HG03571 (cell line): Measurements from ENCODE around the gene IDUA.

Experiments
- ATAC-seq: cut with Tn5 transposase; IDR thresholded peaks from one replicate; pipeline ENCODE4 v1.9.1; 2021; ENCODE audit not compliant: unreplicated experiment

IDUA gene

GRCh38 chr4:955931-956381, 30.9 kb upstream of the IDUA start:
- no peak for ATAC-seq

- no peak for ATAC-seq
These were observed 30.2 kb upstream of the IDUA start for GRCh38 chr4:956531-957230.

GRCh38 chr4:957231-957580, 29.6 kb upstream of the IDUA start:
- no peak for ATAC-seq

DNA sequence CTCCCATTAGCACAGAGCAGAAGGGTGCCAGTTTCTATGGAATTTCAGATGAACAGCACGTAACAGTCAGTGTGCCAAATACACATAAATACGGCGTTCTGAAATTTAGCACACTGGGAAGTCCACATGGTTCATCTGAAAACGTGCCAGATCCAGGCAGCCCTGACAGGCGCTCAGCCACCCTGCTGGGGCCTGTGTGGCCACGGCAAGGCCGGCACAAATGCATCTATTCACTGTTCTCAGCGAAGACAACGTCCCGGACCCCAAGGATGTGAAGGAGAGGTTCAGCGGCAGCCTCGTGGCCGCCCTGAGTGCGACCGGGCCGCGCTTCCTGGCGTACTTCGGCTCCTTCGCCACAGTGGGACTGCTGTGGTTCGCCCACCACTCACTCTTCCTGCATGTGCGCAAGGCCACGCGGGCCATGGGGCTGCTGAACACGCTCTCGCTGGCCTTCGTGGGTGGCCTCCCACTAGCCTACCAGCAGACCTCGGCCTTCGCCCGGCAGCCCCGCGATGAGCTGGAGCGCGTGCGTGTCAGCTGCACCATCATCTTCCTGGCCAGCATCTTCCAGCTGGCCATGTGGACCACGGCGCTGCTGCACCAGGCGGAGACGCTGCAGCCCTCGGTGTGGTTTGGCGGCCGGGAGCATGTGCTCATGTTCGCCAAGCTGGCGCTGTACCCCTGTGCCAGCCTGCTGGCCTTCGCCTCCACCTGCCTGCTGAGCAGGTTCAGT, 29.1 kb upstream of the IDUA start:
- ATAC-seq: no peak

GRCh38 chr4:958314-958665, 28.6 kb upstream of the IDUA start:
- ATAC-seq: no peak

GRCh38 chr4:958696-959337, 28.0 kb upstream of the IDUA start:
- no peak for ATAC-seq

DNA sequence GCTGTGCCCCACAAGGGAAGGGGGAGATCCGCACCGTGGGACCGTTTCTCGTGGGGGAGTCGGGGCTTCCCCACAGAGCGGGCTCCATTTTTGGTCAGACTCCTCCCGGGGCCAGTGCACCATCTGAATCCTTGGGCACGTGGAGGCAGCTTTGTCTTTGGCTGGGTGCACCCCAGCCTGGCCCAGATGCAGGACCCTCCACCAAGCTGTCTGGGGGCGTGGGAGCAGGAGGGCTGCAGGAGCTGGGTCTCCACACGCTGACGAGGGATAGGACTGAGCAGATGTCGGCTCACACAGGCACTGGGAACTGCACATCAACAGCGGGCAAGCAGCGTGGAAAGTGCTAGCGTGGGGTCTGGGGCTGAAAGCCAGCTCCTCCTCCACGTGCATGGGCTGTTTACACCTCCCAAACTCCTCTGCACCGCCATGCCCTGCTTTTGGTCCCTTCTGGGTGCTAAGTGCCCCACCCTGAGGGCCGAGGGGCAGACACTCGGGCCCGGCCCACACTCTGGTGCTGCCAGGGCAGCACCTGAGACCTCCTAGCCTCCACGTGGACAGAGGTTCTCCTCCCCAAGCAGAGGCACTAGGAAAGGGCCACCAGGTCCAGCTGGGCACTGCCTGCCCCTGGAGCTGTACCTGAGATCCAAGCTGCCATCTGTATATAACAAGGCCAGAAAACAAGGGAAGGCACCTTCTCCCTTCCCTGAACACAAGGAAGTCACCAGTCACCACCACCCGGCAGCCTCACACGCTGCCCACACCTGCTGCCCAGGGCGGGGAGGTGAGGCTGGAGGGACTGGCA, 27.3 kb upstream of the IDUA start:
- ATAC-seq: no peak

DNA sequence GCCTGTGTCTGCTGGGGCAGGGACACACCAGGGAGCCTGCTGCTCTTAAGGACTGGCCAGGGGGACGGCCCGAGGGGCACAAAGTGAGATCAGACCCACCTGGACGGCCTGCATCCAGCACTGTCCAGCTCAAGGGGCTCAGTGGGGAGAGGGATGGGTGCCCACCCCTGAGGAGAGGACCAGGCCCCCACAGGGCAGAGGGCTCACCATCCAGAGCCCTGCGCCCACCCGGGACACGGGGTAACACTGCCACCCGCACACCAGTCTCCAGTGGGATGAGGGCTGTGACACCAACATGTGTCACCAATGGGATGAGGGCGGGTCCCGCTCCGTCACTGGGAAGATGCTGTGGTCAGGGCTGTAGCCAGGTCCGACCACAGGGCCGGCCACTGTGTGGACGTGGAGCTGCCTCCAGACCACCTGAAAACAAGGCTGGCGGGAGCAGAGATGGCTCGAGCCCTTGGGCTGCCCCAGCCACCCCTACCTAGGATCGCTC, 26.7 kb upstream of the IDUA start:
- ATAC-seq: no peak

DNA sequence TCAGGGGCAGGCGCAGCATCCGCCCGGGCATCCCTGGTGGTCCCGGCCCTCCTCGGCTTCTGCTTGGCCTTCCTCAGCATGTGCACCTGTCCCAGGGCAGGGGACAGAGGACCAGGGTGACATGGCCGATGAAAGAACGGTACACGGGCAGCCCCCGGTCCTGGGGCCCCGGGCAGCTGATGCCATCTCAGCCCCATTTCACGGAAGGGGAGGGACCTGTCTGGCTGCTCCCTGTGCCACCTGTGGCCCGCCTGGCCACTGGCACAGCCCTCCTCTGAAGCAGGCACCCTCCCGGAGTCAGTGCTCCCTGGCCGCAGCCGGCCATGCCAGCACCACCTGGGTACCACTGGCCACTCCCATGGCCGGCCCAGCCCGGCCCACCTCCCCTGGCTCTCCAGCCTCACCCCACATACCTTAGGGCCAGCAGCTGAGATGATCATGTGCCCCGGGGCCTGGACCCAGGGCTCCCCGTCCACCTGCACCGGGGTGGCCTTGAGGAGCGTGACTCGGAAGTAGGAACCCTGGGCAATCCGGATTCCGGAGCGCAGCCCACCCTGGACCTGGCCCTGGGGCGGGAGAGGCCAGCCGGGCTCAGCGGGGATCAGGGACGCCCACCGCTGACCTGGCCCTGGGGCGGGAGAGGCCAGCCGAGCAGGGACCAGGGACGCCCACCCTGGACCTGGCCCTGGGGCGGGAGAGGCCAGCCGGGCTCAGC, 26.1 kb upstream of the IDUA start:
- ATAC-seq: no peak

DNA sequence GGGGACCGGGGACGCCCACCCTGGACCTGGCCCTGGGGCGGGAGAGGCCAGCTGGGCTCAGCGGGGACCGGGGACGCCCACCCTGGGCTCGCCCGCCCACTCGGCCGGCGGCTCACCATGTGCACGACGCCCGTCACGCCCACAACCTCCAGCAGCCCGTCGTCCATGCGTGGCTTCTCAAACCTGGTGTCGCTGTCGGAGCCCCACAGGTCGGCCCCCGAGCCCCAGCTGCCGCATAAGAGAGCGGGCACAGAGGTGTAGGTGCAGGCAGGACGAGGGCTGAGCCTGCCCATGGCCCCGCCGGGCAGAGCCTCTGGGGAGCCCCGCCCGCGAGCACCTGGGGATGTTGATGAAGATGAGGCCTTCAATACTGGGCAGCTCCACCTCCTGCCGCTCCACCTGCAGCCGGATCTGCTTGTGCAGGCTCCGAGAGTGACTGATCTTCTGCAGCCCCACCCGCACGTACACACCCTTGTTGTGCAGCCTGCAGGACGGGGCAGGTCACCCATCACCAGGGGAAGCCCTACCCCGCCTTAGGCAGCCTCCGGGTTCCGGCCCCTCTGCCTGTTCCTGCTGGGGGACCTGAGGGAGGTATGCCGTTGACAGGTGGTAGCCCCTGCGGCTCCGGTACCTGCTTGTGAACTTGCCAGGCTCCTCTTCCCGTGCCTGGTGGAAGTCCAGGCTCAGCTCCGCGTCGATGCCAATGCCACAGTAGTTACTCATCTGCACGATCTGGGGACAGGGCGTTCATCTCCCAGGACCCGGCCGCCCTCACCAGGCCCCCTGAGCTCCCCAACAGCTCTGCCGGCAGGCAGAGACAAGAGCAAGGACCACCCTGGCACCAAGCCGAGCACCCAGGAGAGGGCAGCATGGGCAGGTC, 25.3 kb upstream of the IDUA start:
- no peak for ATAC-seq

DNA sequence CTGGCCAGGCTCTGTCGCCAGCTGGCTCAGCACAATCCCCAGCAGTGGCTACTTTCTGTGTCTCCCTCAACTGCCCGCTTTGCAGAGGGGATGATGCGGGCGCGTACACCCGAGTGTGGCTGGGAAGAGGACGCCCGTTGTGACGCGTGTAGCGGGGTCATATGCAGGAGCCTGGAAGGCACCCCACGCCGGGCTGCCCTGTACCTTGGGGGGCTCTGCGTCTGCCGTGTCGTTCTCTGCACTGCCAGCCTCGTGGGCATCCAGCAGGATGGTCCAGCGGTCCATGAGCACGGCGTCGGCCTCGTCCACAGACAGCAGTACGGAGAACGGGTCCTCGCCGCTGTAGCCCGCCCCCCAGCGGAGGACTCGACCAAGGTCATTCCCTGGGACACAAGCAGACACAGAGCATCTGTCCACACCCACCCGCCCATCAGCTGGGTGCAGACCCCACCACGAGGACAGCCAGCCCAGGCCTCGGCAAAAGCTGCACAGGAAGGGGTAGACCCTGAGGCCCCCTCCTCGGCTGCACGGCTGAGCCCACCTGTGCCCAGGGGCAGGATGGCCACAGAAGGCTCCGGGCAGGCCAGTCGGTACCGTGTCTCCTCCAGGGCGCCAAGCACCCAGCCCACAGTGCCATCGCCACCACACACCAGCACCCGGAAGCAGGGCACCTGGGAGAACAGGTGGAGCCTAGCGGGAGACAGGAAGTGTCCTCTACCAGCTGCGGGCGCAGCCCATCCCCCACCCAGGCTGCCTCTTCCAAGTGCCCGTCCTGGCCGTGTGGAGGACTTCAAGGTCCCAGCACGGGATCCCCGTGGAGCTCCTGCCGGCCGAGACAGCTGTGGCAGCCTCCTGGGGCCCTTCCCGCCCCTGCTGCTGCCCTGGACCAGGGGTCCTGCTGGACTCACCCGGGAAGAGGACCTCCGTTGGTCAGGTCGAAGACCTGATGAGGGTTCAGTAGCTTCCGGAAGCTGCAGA, 24.3 kb upstream of the IDUA start:
- ATAC-seq: no peak

GRCh38 chr4:963276-964225, 23.3 kb upstream of the IDUA start:
- no peak for ATAC-seq

- no peak for ATAC-seq
These were observed 22.4 kb upstream of the IDUA start for GRCh38 chr4:964346-965025.

- ATAC-seq: no peak
These were observed 21.6 kb upstream of the IDUA start for GRCh38 chr4:965048-965765.

- no peak for ATAC-seq
These were observed 21.1 kb upstream of the IDUA start for GRCh38 chr4:965766-966134.
